Activated naive CD8-positive, alpha-beta T cell treated with anti-CD3 and anti-CD28 coated beads for 36 hours (primary cell): Measurements from ENCODE around the gene CABLES1. TPM values are rescaled to one million over a fixed set of nuclear protein-coding genes. Genes with fewer than 3 reads are reported as not detected.

Source experiments
- DNase-seq: peaks from one replicate; pipeline ENCODE4 v3.0.0; 2021
- H3K27ac Mint-ChIP-seq: one replicate; pipeline ENCODE4 v1.8.0; 2022; ENCODE audit warnings: mild to moderate bottlenecking, moderate library complexity, mixed read lengths
- H3K27me3 Mint-ChIP-seq: one replicate; pipeline ENCODE4 v1.8.0; 2022; ENCODE audit warnings: mild to moderate bottlenecking, mixed read lengths
- H3K36me3 Mint-ChIP-seq: one replicate; pipeline ENCODE4 v1.8.0; 2021; ENCODE audit warnings: mild to moderate bottlenecking, mixed read lengths
- H3K4me1 Mint-ChIP-seq: one replicate; pipeline ENCODE4 v1.8.0; 2021; ENCODE audit warnings: mixed read lengths
- H3K4me3 Mint-ChIP-seq: one replicate; pipeline ENCODE4 v1.8.0; 2022; ENCODE audit warnings: mild to moderate bottlenecking, moderate library complexity, mixed read lengths
- H3K9me3 Mint-ChIP-seq: one replicate; pipeline ENCODE4 v1.8.0; 2022; ENCODE audit warnings: mixed read lengths
- total RNA-seq, 2 experiments: library from RNA; stranded (reverse); gene quantifications; one replicate each; pipeline ENCODE4 v1.2.3, GENCODE V29; 2021

Gene CABLES1
- total RNA-seq, 2 experiments from 2014 or later = 10.0 to 11.8 TPM

GRCh38 chr18:23201741-23202140 lies 66.5 kb downstream of the CABLES1 start:
- DNase-seq = no peak
- peaks cover 9% of the 10 kb centered on the region for H3K36me3 Mint-ChIP-seq
- peaks cover 3% of the 10 kb centered on the region for H3K4me1 Mint-ChIP-seq
- H3K27me3 Mint-ChIP-seq = peaks cover 18% of the 10 kb centered on the region
- no peak overlapping the region for H3K4me3 Mint-ChIP-seq
- H3K9me3 Mint-ChIP-seq = peaks cover 8% of the 10 kb centered on the region
- H3K27ac Mint-ChIP-seq = no peak overlapping the region

DNA sequence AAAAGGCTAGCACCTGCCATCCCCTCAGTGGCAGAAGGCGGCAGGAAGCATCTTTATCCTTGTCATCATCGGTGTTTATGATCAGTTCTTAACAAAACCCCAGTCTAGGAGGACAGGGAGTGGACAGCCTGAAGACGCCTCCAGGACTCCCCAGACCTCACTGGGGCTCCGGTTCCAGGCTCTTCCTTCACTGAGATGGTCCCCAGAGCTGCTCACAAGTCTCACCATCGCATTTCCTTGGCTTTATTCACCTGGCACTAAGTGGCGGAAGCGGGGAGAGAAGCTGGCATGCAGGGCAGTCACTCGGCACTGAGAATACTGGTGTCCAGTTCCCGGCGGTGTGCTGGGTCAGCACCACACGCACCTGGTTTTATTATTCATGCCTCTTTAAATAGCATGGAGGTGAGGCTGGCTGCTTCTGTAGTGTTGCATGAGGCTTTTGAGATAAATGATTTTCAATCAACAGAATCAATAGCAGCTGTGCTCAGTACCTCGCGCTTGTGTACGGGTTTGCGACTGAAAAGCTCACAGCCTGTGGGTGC lies 68.7 kb downstream of the CABLES1 start:
- H3K27me3 Mint-ChIP-seq = peaks cover 18% of the 10 kb centered on the region
- no peak overlapping the region for H3K4me3 Mint-ChIP-seq
- H3K27ac Mint-ChIP-seq = no peak overlapping the region
- peaks cover 17% of the 10 kb centered on the region for H3K9me3 Mint-ChIP-seq
- peaks cover 27% of the 10 kb centered on the region for H3K36me3 Mint-ChIP-seq
- DNase-seq = no peak
- peaks cover 15% of the 10 kb centered on the region for H3K4me1 Mint-ChIP-seq

DNA sequence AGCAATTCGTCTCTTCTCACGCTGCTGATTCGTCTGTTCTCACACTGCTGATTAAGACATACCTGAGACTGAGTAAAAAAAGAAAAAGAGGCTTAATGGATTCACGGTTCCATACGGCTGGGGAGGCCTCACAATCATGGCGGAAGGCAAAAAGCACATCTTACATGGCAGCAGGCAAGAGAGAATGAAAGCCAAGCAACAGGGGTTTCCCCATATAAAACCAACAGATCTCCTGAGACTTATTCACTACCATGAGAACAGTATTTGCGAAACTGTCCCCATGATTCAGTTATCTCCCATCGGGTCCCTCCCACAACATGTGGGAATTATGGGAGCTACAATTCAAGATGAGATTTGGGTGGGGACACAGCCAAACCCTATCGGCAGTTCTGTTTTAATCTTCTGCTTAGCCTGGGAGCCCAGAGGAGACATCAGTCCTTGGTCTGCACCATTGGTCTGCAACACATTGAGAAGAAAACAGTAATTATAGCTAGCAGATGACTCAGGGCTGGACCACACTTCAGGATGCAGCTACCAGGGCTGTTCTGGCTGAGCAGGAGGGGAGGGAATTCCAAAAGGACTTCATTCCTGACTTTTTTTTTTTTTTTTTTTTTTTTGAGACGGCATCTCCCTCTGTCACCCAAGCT lies 69.4 kb downstream of the CABLES1 start:
- Mint-ChIP-seq H3K9me3 (peaks cover 17% of the 10 kb centered on the region), H3K36me3 (peaks cover 31% of the 10 kb centered on the region), H3K4me3 (no peak overlapping the region), H3K27ac (no peak overlapping the region), H3K27me3 (peaks cover 18% of the 10 kb centered on the region), H3K4me1 (peaks cover 19% of the 10 kb centered on the region)
- DNase-seq = no peak

DNA sequence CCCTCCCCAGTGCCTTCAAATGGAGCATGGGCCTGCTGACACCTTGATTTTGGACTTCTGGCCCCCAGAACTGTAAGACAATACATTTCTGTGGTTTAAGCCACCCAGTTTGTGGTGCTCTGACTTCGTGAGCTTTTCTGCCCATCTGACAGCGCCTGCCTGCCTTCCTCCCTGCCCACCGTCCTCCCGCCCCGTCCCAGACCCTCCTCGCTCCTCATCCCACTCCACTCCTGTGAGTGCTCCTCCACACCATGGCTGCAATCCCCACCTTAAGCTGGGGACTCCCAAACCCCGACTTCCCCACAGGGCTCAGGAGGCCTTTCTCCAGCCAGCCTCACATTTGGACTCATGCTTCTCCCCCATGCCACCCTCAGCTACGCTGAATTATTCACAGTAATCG lies 70.7 kb downstream of the CABLES1 start:
- H3K4me3 Mint-ChIP-seq = no peak overlapping the region

DNA sequence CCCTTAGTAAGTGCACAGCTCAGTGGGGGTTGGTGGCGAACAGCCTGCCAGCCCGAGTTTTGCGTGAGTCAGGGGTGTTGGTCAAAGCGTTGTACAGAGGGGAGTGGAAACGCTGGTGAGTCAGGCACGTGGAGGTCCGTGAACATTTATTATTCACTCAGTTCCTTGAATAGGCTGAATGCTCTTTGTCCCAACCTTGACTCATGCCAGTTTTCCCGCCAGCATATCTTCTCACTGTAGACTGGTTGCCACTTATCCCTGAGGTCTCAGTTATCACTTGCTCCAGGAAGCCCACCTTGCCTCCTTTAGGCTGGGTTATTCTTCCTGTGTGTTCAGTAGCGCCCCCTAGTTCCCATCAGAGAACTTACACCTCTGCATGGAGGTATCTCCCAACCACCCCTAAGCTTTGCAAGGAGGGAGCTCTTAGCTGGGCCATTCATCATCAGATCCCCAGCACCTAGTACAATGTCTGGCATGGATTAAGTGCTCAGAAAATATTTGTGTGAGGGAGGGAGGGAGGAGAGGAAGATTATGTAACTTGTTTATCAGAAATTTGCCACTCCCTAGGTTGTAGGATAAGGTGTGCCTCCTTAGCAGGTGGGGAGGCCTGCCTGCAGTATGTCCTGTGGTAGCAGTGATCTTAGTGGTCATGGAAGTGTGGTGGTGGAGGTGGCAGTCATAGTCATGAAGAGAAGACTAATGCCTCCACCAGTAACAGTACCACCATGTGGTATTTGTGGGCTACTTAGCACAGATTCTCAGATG lies 72.1 kb downstream of the CABLES1 start:
- Mint-ChIP-seq H3K27ac (peak overlapping the region; percentile 93), H3K4me3 (no peak overlapping the region), H3K9me3 (peaks cover 17% of the 10 kb centered on the region), H3K36me3 (peaks cover 32% of the 10 kb centered on the region), H3K27me3 (peaks cover 13% of the 10 kb centered on the region), H3K4me1 (peaks cover 20% of the 10 kb centered on the region)
- DNase-seq = no peak

More for the DNA sequence above, 70.7 kb downstream of the CABLES1 start:
- Mint-ChIP-seq H3K27ac (no peak overlapping the region), H3K36me3 (peaks cover 36% of the 10 kb centered on the region), H3K27me3 (peaks cover 23% of the 10 kb centered on the region), H3K9me3 (peaks cover 17% of the 10 kb centered on the region), H3K4me1 (peaks cover 20% of the 10 kb centered on the region)
- DNase-seq = no peak

GRCh38 chr18:23207994-23208393 lies 72.7 kb downstream of the CABLES1 start:
- H3K27me3 Mint-ChIP-seq = peaks cover 7% of the 10 kb centered on the region
- peaks cover 19% of the 10 kb centered on the region for H3K4me1 Mint-ChIP-seq
- no peak for DNase-seq
- H3K27ac Mint-ChIP-seq = peak overlapping the region; percentile 93
- H3K36me3 Mint-ChIP-seq = peaks cover 32% of the 10 kb centered on the region
- no peak overlapping the region for H3K4me3 Mint-ChIP-seq
- peaks cover 17% of the 10 kb centered on the region for H3K9me3 Mint-ChIP-seq

DNA sequence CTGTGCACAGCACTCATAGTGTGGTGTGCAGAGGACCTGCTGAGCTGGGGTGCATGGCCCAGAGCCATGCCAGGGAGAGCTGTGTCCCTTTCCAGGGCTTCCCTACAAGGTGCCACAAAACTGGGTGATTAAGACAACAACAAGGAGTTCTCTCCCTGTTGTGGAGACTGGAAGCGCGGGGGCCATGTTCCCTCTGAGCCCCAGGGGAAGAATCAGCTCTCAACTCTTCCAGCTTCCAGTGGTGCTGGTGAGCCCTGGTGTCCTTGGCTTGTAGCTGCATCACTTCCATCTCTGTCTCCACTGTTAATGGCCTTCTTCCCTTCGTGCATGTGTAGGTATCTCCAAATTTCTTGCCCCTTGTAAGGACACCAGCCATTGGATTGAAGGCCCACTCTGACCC lies 73.3 kb downstream of the CABLES1 start:
- Mint-ChIP-seq H3K27me3 (peaks cover 5% of the 10 kb centered on the region), H3K27ac (peak overlapping the region; percentile 93), H3K4me3 (no peak overlapping the region), H3K4me1 (peaks cover 17% of the 10 kb centered on the region), H3K36me3 (peaks cover 29% of the 10 kb centered on the region), H3K9me3 (peaks cover 15% of the 10 kb centered on the region)
- no peak for DNase-seq

DNA sequence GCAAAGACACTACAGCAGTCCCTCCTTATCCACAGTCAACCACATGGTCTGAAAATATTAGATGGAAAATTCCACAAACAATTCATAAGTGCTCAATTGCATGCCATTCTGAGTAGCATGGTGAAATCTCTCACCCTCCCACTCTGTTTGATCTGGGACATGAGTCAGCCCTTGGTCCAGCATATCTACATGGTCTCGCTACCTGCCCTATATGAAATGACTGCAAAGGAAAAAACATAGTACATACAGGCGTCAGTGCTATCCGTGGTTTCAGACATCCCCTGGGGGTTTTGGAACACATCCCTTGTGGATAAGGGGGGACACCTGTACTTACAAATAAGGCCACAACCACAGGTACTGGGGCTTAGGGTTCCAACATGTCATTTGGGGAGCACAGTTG lies 73.7 kb downstream of the CABLES1 start:
- H3K36me3 Mint-ChIP-seq = peaks cover 29% of the 10 kb centered on the region
- peaks cover 15% of the 10 kb centered on the region for H3K9me3 Mint-ChIP-seq
- peaks cover 17% of the 10 kb centered on the region for H3K4me1 Mint-ChIP-seq
- H3K27ac Mint-ChIP-seq = peak overlapping the region; percentile 93
- H3K4me3 Mint-ChIP-seq = no peak overlapping the region
- H3K27me3 Mint-ChIP-seq = peaks cover 5% of the 10 kb centered on the region
- peak; percentile 52 for DNase-seq

GRCh38 chr18:23209796-23210195 lies 74.5 kb downstream of the CABLES1 start:
- H3K27me3 Mint-ChIP-seq = peaks cover 5% of the 10 kb centered on the region
- peaks cover 17% of the 10 kb centered on the region for H3K4me1 Mint-ChIP-seq
- peaks cover 10% of the 10 kb centered on the region for H3K9me3 Mint-ChIP-seq
- peaks cover 29% of the 10 kb centered on the region for H3K36me3 Mint-ChIP-seq
- no peak overlapping the region for H3K4me3 Mint-ChIP-seq
- peak overlapping the region; percentile 77 for H3K27ac Mint-ChIP-seq
- no peak for DNase-seq

- H3K4me3 Mint-ChIP-seq = no peak overlapping the region
- no peak overlapping the region for H3K27ac Mint-ChIP-seq
- H3K4me1 Mint-ChIP-seq = peaks cover 17% of the 10 kb centered on the region
- peaks cover 29% of the 10 kb centered on the region for H3K36me3 Mint-ChIP-seq
- DNase-seq = no peak
- peaks cover 9% of the 10 kb centered on the region for H3K9me3 Mint-ChIP-seq
- H3K27me3 Mint-ChIP-seq = peaks cover 5% of the 10 kb centered on the region
Measured at GRCh38 chr18:23210526-23210925, 75.2 kb downstream of the CABLES1 start.

DNA sequence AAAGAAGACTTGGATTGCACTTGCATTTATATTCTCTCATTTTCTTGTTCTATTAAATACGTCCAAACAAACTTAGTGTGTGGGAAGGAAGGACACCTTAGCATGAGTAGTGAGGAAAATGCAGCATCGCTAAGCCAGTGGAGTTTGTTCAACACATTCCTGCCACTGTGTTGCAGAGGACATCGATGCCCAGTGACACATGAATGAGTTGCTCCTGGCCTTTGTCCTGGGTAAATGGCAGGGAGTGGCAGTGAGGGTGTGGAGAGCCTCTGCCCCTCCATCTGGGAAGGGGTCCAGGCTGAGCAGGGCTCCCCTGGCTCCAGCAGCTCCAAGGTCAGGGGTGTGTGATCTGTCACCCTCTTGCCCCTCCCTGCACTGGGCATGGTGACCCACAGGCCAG lies 75.9 kb downstream of the CABLES1 start:
- Mint-ChIP-seq H3K4me1 (peaks cover 17% of the 10 kb centered on the region), H3K9me3 (peaks cover 9% of the 10 kb centered on the region), H3K27me3 (peaks cover 5% of the 10 kb centered on the region), H3K27ac (no peak overlapping the region), H3K4me3 (no peak overlapping the region), H3K36me3 (peaks cover 29% of the 10 kb centered on the region)
- DNase-seq = no peak

- no peak for DNase-seq
- peaks cover 6% of the 10 kb centered on the region for H3K9me3 Mint-ChIP-seq
- no peak overlapping the region for H3K27ac Mint-ChIP-seq
- no peak overlapping the region for H3K4me3 Mint-ChIP-seq
- peaks cover 27% of the 10 kb centered on the region for H3K36me3 Mint-ChIP-seq
- H3K27me3 Mint-ChIP-seq = peaks cover 5% of the 10 kb centered on the region
- peaks cover 15% of the 10 kb centered on the region for H3K4me1 Mint-ChIP-seq
Measured at GRCh38 chr18:23212161-23212560, 76.9 kb downstream of the CABLES1 start.

GRCh38 chr18:23213200-23213599 lies 77.9 kb downstream of the CABLES1 start:
- Mint-ChIP-seq H3K9me3 (peaks cover 4% of the 10 kb centered on the region), H3K27ac (no peak overlapping the region), H3K36me3 (peaks cover 17% of the 10 kb centered on the region), H3K4me1 (peaks cover 8% of the 10 kb centered on the region), H3K4me3 (no peak overlapping the region), H3K27me3 (peaks cover 5% of the 10 kb centered on the region)
- no peak for DNase-seq

GRCh38 chr18:23217781-23218180 lies 82.5 kb downstream of the CABLES1 start:
- Mint-ChIP-seq H3K27ac (no peak overlapping the region), H3K4me3 (no peak overlapping the region), H3K9me3 (no peaks in the 10 kb centered on the region), H3K4me1 (no peaks in the 10 kb centered on the region), H3K27me3 (no peaks in the 10 kb centered on the region), H3K36me3 (no peaks in the 10 kb centered on the region)
- DNase-seq = no peak

GRCh38 chr18:23220355-23220754 lies 85.1 kb downstream of the CABLES1 start:
- H3K27ac Mint-ChIP-seq = no peak overlapping the region
- H3K9me3 Mint-ChIP-seq = no peaks in the 10 kb centered on the region

More at GRCh38 chr18:23220355-23220754, 85.1 kb downstream of the CABLES1 start:
- peaks cover 3% of the 10 kb centered on the region for H3K4me1 Mint-ChIP-seq
- H3K27me3 Mint-ChIP-seq = no peaks in the 10 kb centered on the region
- DNase-seq = no peak
- H3K36me3 Mint-ChIP-seq = no peaks in the 10 kb centered on the region
- no peak overlapping the region for H3K4me3 Mint-ChIP-seq
